ENCODE measurements around the gene OR5B21. TPM values are rescaled to one million over a fixed set of nuclear protein-coding genes. Genes with fewer than 3 reads are reported as not detected.

OR5B21 gene
- under 1 TPM in 1 of 6 experiments, not detected in 5; 0.31 TPM for total RNA-seq (2021; fragmentation: NEBNext Ultra II Directional; extraction: Animal tissue kit (Norgen Biotek cat#: 25700))
- long read RNA-seq, result 0 reads

DNA sequence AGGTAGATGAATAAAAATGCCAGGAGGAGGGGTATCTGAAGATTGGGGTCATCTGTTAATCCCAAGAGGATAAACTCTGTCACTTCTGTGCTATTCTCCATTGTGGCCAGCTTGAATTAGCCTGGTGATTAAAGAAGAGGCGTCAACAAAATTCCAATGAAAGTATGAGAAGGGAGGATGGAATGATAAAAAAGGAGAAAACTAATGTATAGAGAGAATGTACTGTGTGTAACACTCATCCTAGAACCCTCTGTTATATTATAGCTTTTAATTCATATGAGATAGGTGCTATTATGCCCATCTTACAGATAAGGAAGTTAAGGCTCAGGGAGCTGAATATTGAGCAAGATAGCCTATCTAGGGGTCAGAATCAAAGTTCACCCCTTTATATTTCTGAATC, at the start of gene OR5B21:
TSS of gene OR5B21 (minus strand) at position 101 of the 400 bp plus-strand sequence. CDS start at position 101, 0 bp downstream.
- Mint-ChIP-seq H3K27ac (no peak within 1 kb of the TSS), H3K27me3 (ENCODE audit: insufficient read depth) (no peaks in the 10 kb centered on the region), H3K36me3 (ENCODE audit: low read depth) (peaks cover 10% of the 10 kb centered on the region; the same call in 1 of the 2 replicates), H3K4me3 (no peak within 1 kb of the TSS), H3K4me1 (ENCODE audit: low read depth) (peaks cover 24% of the 10 kb centered on the region), H3K9me3 (no peaks in the 10 kb centered on the region)
- TF ChIP-seq, protein P1, sequence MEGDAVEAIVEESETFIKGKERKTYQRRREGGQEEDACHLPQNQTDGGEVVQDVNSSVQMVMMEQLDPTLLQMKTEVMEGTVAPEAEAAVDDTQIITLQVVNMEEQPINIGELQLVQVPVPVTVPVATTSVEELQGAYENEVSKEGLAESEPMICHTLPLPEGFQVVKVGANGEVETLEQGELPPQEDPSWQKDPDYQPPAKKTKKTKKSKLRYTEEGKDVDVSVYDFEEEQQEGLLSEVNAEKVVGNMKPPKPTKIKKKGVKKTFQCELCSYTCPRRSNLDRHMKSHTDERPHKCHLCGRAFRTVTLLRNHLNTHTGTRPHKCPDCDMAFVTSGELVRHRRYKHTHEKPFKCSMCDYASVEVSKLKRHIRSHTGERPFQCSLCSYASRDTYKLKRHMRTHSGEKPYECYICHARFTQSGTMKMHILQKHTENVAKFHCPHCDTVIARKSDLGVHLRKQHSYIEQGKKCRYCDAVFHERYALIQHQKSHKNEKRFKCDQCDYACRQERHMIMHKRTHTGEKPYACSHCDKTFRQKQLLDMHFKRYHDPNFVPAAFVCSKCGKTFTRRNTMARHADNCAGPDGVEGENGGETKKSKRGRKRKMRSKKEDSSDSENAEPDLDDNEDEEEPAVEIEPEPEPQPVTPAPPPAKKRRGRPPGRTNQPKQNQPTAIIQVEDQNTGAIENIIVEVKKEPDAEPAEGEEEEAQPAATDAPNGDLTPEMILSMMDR (IDR thresholded peaks at IDR 0.05), result no peak
- no peak for DNase-seq

DNA sequence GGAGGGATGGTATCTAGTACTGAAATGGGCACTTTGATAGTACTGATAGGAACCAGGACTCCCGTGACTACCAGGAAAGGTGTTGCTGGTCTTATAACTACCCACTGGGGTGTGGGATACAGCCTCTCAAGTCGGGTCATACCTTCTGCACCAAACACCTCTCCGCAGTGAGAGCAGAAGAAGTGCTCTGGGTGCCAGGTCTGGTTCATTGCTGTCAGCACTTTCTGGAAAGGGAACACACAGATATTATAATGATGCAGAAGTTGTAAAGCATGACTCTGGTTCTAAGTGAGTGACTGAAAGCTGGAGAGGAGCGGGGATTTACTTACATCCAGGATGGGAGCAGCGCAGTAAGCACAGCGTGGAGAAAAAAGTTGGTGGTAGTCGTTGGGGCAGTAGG, 41.7 kb upstream of the OR5B21 start:
- Mint-ChIP-seq H3K36me3 (ENCODE audit: low read depth) (peaks cover 57% of the 10 kb centered on the region), H3K4me3 (no peak overlapping the region), H3K9me3 (no peaks in the 10 kb centered on the region), H3K27me3 (ENCODE audit: insufficient read depth) (no peaks in the 10 kb centered on the region), H3K27ac (no peak overlapping the region), H3K4me1 (ENCODE audit: low read depth) (no peaks in the 10 kb centered on the region)
- no peak for DNase-seq
- TF ChIP-seq, protein P1 (IDR thresholded peaks at IDR 0.05), result no peak

GRCh38 chr11:58546841-58547240, 38.9 kb upstream of the OR5B21 start:
- Mint-ChIP-seq H3K36me3 (ENCODE audit: low read depth) (peaks cover 55% of the 10 kb centered on the region), H3K9me3 (no peaks in the 10 kb centered on the region), H3K4me3 (no peak overlapping the region), H3K27ac (no peak overlapping the region), H3K27me3 (ENCODE audit: insufficient read depth) (no peaks in the 10 kb centered on the region), H3K4me1 (ENCODE audit: low read depth) (no peaks in the 10 kb centered on the region)
- DNase-seq, result no peak
- TF ChIP-seq, protein P1 (IDR thresholded peaks at IDR 0.05), result no peak

- Mint-ChIP-seq H3K36me3 (ENCODE audit: low read depth) (peaks cover 65% of the 10 kb centered on the region), H3K27me3 (ENCODE audit: insufficient read depth) (no peaks in the 10 kb centered on the region; the same call in 1 of the 2 replicates), H3K4me1 (ENCODE audit: low read depth) (no peaks in the 10 kb centered on the region), H3K9me3 (no peaks in the 10 kb centered on the region; the same call in 1 of the 2 replicates), H3K27ac (no peak overlapping the region), H3K4me3 (no peak overlapping the region)
- DNase-seq, result no peak
- TF ChIP-seq, protein P1 (IDR thresholded peaks at IDR 0.05), result no peak
These were observed 24.0 kb upstream of the OR5B21 start for GRCh38 chr11:58531865-58532341.

GRCh38 chr11:58530236-58530635, 22.3 kb upstream of the OR5B21 start:
- no peak overlapping the region for H3K27ac Mint-ChIP-seq
- H3K4me3 Mint-ChIP-seq, result no peak overlapping the region
- no peaks in the 10 kb centered on the region; the same call in 1 of the 2 replicates for H3K9me3 Mint-ChIP-seq
- H3K4me1 Mint-ChIP-seq (ENCODE audit: low read depth), result no peaks in the 10 kb centered on the region
- peaks cover 49% of the 10 kb centered on the region for H3K36me3 Mint-ChIP-seq (ENCODE audit: low read depth)
- no peak for DNase-seq
- no peaks in the 10 kb centered on the region; the same call in 1 of the 2 replicates for H3K27me3 Mint-ChIP-seq (ENCODE audit: insufficient read depth)
- TF ChIP-seq, protein P1 (IDR thresholded peaks at IDR 0.05), result no peak
